PC-3 (cell line): ENCODE data around the gene USP21. TPM values are rescaled to one million over a fixed set of nuclear protein-coding genes. Genes with fewer than 3 reads are reported as not detected.

Source experiments
- ATAC-seq: fragments of 200-7000 bp; cut with Tn5 transposase; 2 replicates; pipeline ENCODE4 v1.9.1; 2020; ENCODE audit warnings: mild to moderate bottlenecking, moderate library complexity
- BruUV-seq: library from RNA; stranded (reverse); fragments of 400-500 nt; replicated peaks from 2 replicates; lab custom pipeline; 2021; lab: Mats Ljungman, UMichigan
- CTCF ChIA-PET: fragments of 300-600 bp; sonication (Branson Sonifier 250); formaldehyde crosslinking; loops from one replicate; lab custom pipeline; 2022; ENCODE audit warnings: antibody characterized with exemption; lab: Charles Lee
- POLR2A ChIA-PET: fragments of 300-600 bp; sonication (Branson Sonifier 250); formaldehyde crosslinking; loops from one replicate; lab custom pipeline; 2022; ENCODE audit warnings: antibody characterized with exemption; ENCODE audit not compliant: unreplicated experiment; lab: Charles Lee
- DNase-seq: peaks from one replicate; pipeline ENCODE4 v3.0.0-alpha.2; 2015
- H2AFZ ChIP-seq: fragments of 300-600 bp; sonication (generic); 2 replicates; pipeline ENCODE4 v1.6.0; 2016; ENCODE audit warnings: antibody characterized with exemption, low read length
- H3F3A ChIP-seq: fragments of 300-600 bp; sonication (generic); one replicate; pipeline ENCODE4 v1.6.0; 2017; ENCODE audit warnings: antibody characterized with exemption, low read length, control low read depth, mild to moderate bottlenecking; ENCODE audit not compliant: unreplicated experiment
- H3K27ac ChIP-seq: fragments of 300-600 bp; sonication (generic); 2 replicates; pipeline ENCODE4 v1.5.1; 2016; ENCODE audit warnings: mild to moderate bottlenecking, low read length
- H3K27me3 ChIP-seq: fragments of 300-600 bp; sonication (generic); 2 replicates; pipeline ENCODE4 v1.6.1; 2016; ENCODE audit warnings: low read length, mixed read lengths
- H3K36me3 ChIP-seq: fragments of 300-600 bp; sonication (generic); 2 replicates; pipeline ENCODE4 v1.6.1; 2016; ENCODE audit warnings: low read depth, mixed run types, low read length, mixed read lengths
- H3K4me1 ChIP-seq: fragments of 300-600 bp; sonication (generic); 2 replicates; pipeline ENCODE4 v1.5.1; 2016; ENCODE audit warnings: low read length; ENCODE audit not compliant: insufficient read depth
- H3K4me2 ChIP-seq: fragments of 300-600 bp; sonication (generic); 2 replicates; pipeline ENCODE4 v1.6.0; 2016; ENCODE audit warnings: low read length
- H3K4me3 ChIP-seq: fragments of 300-600 bp; sonication (generic); 2 replicates; pipeline ENCODE4 v1.5.1; 2016; ENCODE audit warnings: mild to moderate bottlenecking, low read length, mixed read lengths
- H3K79me2 ChIP-seq: fragments of 300-600 bp; sonication (generic); 2 replicates; pipeline ENCODE4 v1.6.1; 2017; ENCODE audit warnings: low read length, mixed read lengths
- H3K9ac ChIP-seq: fragments of 300-600 bp; sonication (generic); 2 replicates; pipeline ENCODE4 v1.6.0; 2016; ENCODE audit warnings: mild to moderate bottlenecking, low read length
- H3K9me2 ChIP-seq: fragments of 300-600 bp; sonication (generic); replicated peaks from 2 replicates; pipeline ENCODE4 v1.6.1; 2016; ENCODE audit warnings: mixed run types, low read length, mixed read lengths
- H3K9me3 ChIP-seq: fragments of 300-600 bp; sonication (generic); 2 replicates; pipeline ENCODE4 v1.6.1; 2016; ENCODE audit warnings: low read length, mixed read lengths
- H4K20me1 ChIP-seq: fragments of 300-600 bp; sonication (generic); 2 replicates; pipeline ENCODE4 v1.6.1; 2016; ENCODE audit warnings: low read length, mixed read lengths
- CTCF ChIP-seq: fragments of 300-600 bp; sonication (generic); conservative IDR thresholded peaks from 2 replicates; pipeline ENCODE4 v1.5.1; 2017; ENCODE audit warnings: antibody characterized with exemption, low read depth, mild to moderate bottlenecking, low read length
- EZH2 ChIP-seq: fragments of 300-600 bp; sonication (generic); IDR thresholded peaks from one replicate; pipeline ENCODE4 v1.6.1; 2017; ENCODE audit warnings: antibody characterized with exemption, mild to moderate bottlenecking, low read length; ENCODE audit not compliant: unreplicated experiment
- EZH2phosphoT487 ChIP-seq: fragments of 300-600 bp; sonication (generic); IDR thresholded peaks from 2 replicates; pipeline ENCODE4 v1.6.1; 2018; ENCODE audit warnings: mild to moderate bottlenecking, antibody characterized with exemption, low read length, borderline replicate concordance
- intact Hi-C: fragments of 100-400 bp; cut with micrococcal nuclease; formaldehyde crosslinking; loops from 2 replicates; pipeline ENCODE4 v1.9.0; 2023
- total RNA-seq: library from RNA; depleted of rRNA; stranded (reverse); fragments of >200 nt; gene quantifications from 2 replicates; pipeline ENCODE4 v1.2.3, GENCODE V29; 2014

The USP21 gene
- total RNA-seq, 1 experiment from 2014 or later: 20.6 TPM

GRCh38 chr1:161192476-161193465 lies 33.5 kb downstream of the USP21 start:
- H3K36me3 ChIP-seq: no peaks in the 10 kb centered on the region
- ChIA-PET POLR2A (no interaction called here), CTCF (no interaction called here)
- no peaks in the 10 kb centered on the region for H3K27me3 ChIP-seq
- peak; percentile 85 for DNase-seq
- intact Hi-C loops: loop anchor here (1.0 kb wide), 2 partner anchors 33 to 182 kb away; no protein-coding TSS in a partner anchor
- H4K20me1 ChIP-seq: no peaks in the 10 kb centered on the region
- H3K9me2 ChIP-seq: no peaks in the 10 kb centered on the region
- no peak overlapping the region for H3K27ac ChIP-seq
- no TSS peak for BruUV-seq
- H3K4me2 ChIP-seq: 0 out of 2 replicates have a peak overlapping the region, but pooled peaks have one; percentile 1
- H3F3A ChIP-seq: no peaks in the 10 kb centered on the region
- H3K4me3 ChIP-seq: no peak overlapping the region
- TF ChIP-seq EZH2phosphoT487: no peak
- TF ChIP-seq CTCF: peak; percentile 96
- no peaks in the 10 kb centered on the region for H3K79me2 ChIP-seq
- no peak overlapping the region for H3K9ac ChIP-seq
- peak overlapping the region; percentile 59 for H2AFZ ChIP-seq
- ATAC-seq: peak; percentile 92
- H3K9me3 ChIP-seq: no peaks in the 10 kb centered on the region
- no peaks in the 10 kb centered on the region for H3K4me1 ChIP-seq

- no peak overlapping the region for H3K9ac ChIP-seq
- H3K4me3 ChIP-seq: no peak overlapping the region
- no peaks in the 10 kb centered on the region for H3K79me2 ChIP-seq
- ATAC-seq (peak; percentile 34), DNase-seq (no peak)
- POLR2A ChIA-PET: no interaction called here
- no peaks in the 10 kb centered on the region for H3K9me3 ChIP-seq
- H3K4me1 ChIP-seq: peaks cover 5% of the 10 kb centered on the region; the same call in 1 of the 2 replicates
- H3K36me3 ChIP-seq: no peaks in the 10 kb centered on the region
- H3K9me2 ChIP-seq: no peaks in the 10 kb centered on the region
- intact Hi-C loops: no loop called here
- BruUV-seq: no TSS peak
- H3K4me2 ChIP-seq: no peak overlapping the region
- no peaks in the 10 kb centered on the region for H3K27me3 ChIP-seq
- no peaks in the 10 kb centered on the region for H3F3A ChIP-seq
- peak overlapping the region; percentile 28; the same call in 1 of the 2 replicates for H2AFZ ChIP-seq
- no peak overlapping the region for H3K27ac ChIP-seq
- no peaks in the 10 kb centered on the region for H4K20me1 ChIP-seq
- CTCF ChIA-PET: interaction anchor here (0.8 to 1.6 kb wide), 3 partner anchors 27 to 181 kb away, joined by 3 to 8 read pairs (median 5); partner anchors contain the start of gene TOMM40L
- TF ChIP-seq CTCF (peak; percentile 19; the same call in 1 of the 2 replicates), EZH2 (no peak), EZH2phosphoT487 (no peak)
Measured at GRCh38 chr1:161193561-161194235, 34.4 kb downstream of the USP21 start.
